Body of pancreas (tissue), 4 donors: ENCODE data around the gene LONRF2. TPM values are rescaled to one million over a fixed set of nuclear protein-coding genes. Genes with fewer than 3 reads are reported as not detected.

Experiments used
- ATAC-seq: fragments of 150-250 bp; one replicate; pipeline ENCODE4 v1.9.1; 2016
- DNase-seq, 4 donors: peaks; one replicate each; pipeline ENCODE4 v3.0.0-alpha.2; 2019
- H3K27ac ChIP-seq, 4 donors: fragments of 200-600 bp; sonication (generic); 1 replicate in 3 of 4; 2 replicates in 1 of 4; pipeline versions ENCODE4 v1.5.1 to v1.6.1; 2016 to 2019; ENCODE audit warnings: mild to moderate bottlenecking in 1 of 4, mixed read lengths in 1 of 4, moderate library complexity in 1 of 4
- H3K27me3 ChIP-seq, 2 donors: fragments of 200-600 bp; sonication (generic); one replicate each; pipeline ENCODE4 v1.6.0; 2016; ENCODE audit warnings: mild to moderate bottlenecking in 1 of 2
- H3K36me3 ChIP-seq, 2 donors: fragments of 200-600 bp; sonication (generic); replicated peaks in 1 of 2; 2 replicates each; pipeline ENCODE4 v1.5.1; 2016; ENCODE audit warnings: low read depth in 2 of 2; ENCODE audit not compliant: insufficient read depth in 1 of 2
- H3K4me1 ChIP-seq: fragments of 200-600 bp; sonication (generic); one replicate; pipeline ENCODE4 v1.6.0; 2016
- H3K4me3 ChIP-seq, 2 donors: fragments of 200-600 bp; sonication (generic); 1 replicate in 1 of 2; 2 replicates in 1 of 2; pipeline ENCODE4 v1.5.1; 2016 to 2019
- H3K9me3 ChIP-seq, 3 donors: fragments of 200-600 bp; sonication (generic); 1 replicate in 2 of 3; 2 replicates in 1 of 3; pipeline ENCODE4 v1.5.1; 2016
- CTCF ChIP-seq, 7 experiments: fragments of 450-650 bp in 4 of 7; fragments of 200-600 bp in 3 of 7; sonication (generic) in 3 of 7; IDR thresholded peaks; one replicate each; pipeline ENCODE4 v1.5.1; 2016 to 2019; ENCODE audit warnings: antibody characterized with exemption in 7 of 7
- POLR2A ChIP-seq, 3 donors: fragments of 450-650 bp; IDR thresholded peaks; one replicate each; pipeline ENCODE4 v1.6.1; 2016; ENCODE audit warnings: antibody characterized with exemption in 3 of 3, mild to moderate bottlenecking in 2 of 3
- WGBS, 2 donors: methylation state at CpG; one replicate each; pipeline ENCODE4 v1.1.5; 2017; 5-methylcytosine and 5-hydroxymethylcytosine counted together
- intact Hi-C: fragments of 100-400 bp; cut with DNase I; formaldehyde crosslinking; loops from one replicate; pipeline ENCODE4 v1.15.1; 2023
- total RNA-seq, 2 donors: library from RNA; depleted of rRNA; stranded (reverse); fragments of >200 nt; gene quantifications; one replicate each; pipeline ENCODE4 v1.1.0, GENCODE V29; 2016

LONRF2 gene
- total RNA-seq, 2 donors from 2014 or later: 12.5 to 14.2 TPM

GRCh38 chr2:100270381-100271146 is 51.7 kb downstream of the LONRF2 start:
- no peak overlapping the region for H3K27ac ChIP-seq
- TF ChIP-seq CTCF (IDR thresholded peaks at IDR 0.05) (no peak), POLR2A (IDR thresholded peaks at IDR 0.05) (no peak)
- H3K4me3 ChIP-seq: no peak overlapping the region
- H3K4me1 ChIP-seq: peaks cover 6% of the 10 kb centered on the region
- 37 to 57% methylated on average over 9 of the region's 9 CpGs for WGBS, 2 donors
- intact Hi-C loops: no loop called here
- ATAC-seq (no peak), DNase-seq (no peak)
- H3K9me3 ChIP-seq: no peaks in the 10 kb centered on the region
- no peaks in the 10 kb centered on the region for H3K27me3 ChIP-seq
- H3K36me3 ChIP-seq: no peaks in the 10 kb centered on the region

GRCh38 chr2:100269889-100270288 is 52.4 kb downstream of the LONRF2 start:
- H3K36me3 ChIP-seq: no peaks in the 10 kb centered on the region
- no peaks in the 10 kb centered on the region for H3K9me3 ChIP-seq
- intact Hi-C loops: no loop called here
- peaks cover 6% of the 10 kb centered on the region for H3K4me1 ChIP-seq
- no peaks in the 10 kb centered on the region for H3K27me3 ChIP-seq
- ATAC-seq: no peak
- DNase-seq: no peak
- WGBS, 2 donors: 61 to 62% methylated on average over 3 to 5 of the region's 5 CpGs
- no peak overlapping the region for H3K27ac ChIP-seq
- TF ChIP-seq POLR2A (IDR thresholded peaks at IDR 0.05) (no peak), CTCF (IDR thresholded peaks at IDR 0.05) (no peak)
- H3K4me3 ChIP-seq: no peak overlapping the region

DNA sequence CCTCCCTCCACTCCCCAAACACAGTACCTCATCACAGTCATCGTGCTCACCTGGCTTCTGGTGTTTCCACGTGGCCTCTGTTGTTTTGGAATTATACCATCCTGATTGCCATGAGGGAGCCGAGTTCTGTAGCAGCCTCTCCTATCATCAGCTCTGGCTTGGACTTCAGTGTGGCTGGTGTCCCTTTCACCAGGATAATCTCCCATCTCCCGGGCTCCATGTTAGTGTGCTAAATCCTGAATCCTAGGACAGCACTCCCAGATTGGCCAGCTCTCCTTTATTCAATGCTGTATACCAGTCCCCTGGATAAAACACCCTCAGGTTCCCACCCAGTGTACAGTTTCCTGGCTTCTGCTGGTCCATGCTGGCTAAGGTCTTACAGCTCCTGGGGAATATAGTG is 53.3 kb downstream of the LONRF2 start:
- Histone ChIP-seq H3K27me3 (no peaks in the 10 kb centered on the region), H3K9me3 (no peaks in the 10 kb centered on the region), H3K4me1 (peaks cover 6% of the 10 kb centered on the region), H3K4me3 (no peak overlapping the region), H3K36me3 (no peaks in the 10 kb centered on the region), H3K27ac (no peak overlapping the region)
- whole genome bisulfite sequencing, 2 donors: 84 to 87% methylated on average over 4 of the region's 4 CpGs
- TF ChIP-seq POLR2A (IDR thresholded peaks at IDR 0.05): no peak
- intact Hi-C loops: no loop called here
- DNase-seq (no peak), ATAC-seq (no peak)

GRCh38 chr2:100267751-100268150 is 54.5 kb downstream of the LONRF2 start:
- Histone ChIP-seq H3K27ac (no peak overlapping the region), H3K9me3 (no peaks in the 10 kb centered on the region), H3K36me3 (no peaks in the 10 kb centered on the region), H3K4me1 (peaks cover 6% of the 10 kb centered on the region), H3K4me3 (no peak overlapping the region), H3K27me3 (no peaks in the 10 kb centered on the region)
- intact Hi-C loops: no loop called here
- no peak for DNase-seq
- ATAC-seq: no peak
- 51 to 59% methylated on average over 2 of the region's 2 CpGs for WGBS, 2 donors
- TF ChIP-seq POLR2A (IDR thresholded peaks at IDR 0.05) (no peak), CTCF (IDR thresholded peaks at IDR 0.05) (no peak)

GRCh38 chr2:100266126-100266525 is 56.2 kb downstream of the LONRF2 start:
- no peak for TF ChIP-seq POLR2A (IDR thresholded peaks at IDR 0.05)
- no peak for TF ChIP-seq CTCF (IDR thresholded peaks at IDR 0.05)
- no peak for ATAC-seq

More at GRCh38 chr2:100266126-100266525, 56.2 kb downstream of the LONRF2 start:
- no peaks in the 10 kb centered on the region for H3K27me3 ChIP-seq
- DNase-seq: no peak
- H3K9me3 ChIP-seq: no peaks in the 10 kb centered on the region
- intact Hi-C loops: no loop called here
- no peak overlapping the region for H3K4me3 ChIP-seq
- H3K4me1 ChIP-seq: peaks cover 6% of the 10 kb centered on the region
- WGBS, 2 donors: 91 to 92% methylated on average over 7 of the region's 7 CpGs
- H3K27ac ChIP-seq: no peak overlapping the region
- no peaks in the 10 kb centered on the region for H3K36me3 ChIP-seq
